Ramos (cell line): ENCODE results near the gene BCAR3.
"Not testable (repeated sequence)": the region's sequence is repeated elsewhere in the genome, so short reads cannot be mapped to it uniquely, and the experiment has no call there.

Source experiments
- in situ Hi-C: fragments of 300-500 bp; cut with MboI; formaldehyde crosslinking; loops from one replicate; pipeline ENCODE4 v1.14.3; 2022; ENCODE audit warnings: low sequenced_read_pairs; ENCODE audit not compliant: unreplicated experiment

BCAR3 gene

DNA sequence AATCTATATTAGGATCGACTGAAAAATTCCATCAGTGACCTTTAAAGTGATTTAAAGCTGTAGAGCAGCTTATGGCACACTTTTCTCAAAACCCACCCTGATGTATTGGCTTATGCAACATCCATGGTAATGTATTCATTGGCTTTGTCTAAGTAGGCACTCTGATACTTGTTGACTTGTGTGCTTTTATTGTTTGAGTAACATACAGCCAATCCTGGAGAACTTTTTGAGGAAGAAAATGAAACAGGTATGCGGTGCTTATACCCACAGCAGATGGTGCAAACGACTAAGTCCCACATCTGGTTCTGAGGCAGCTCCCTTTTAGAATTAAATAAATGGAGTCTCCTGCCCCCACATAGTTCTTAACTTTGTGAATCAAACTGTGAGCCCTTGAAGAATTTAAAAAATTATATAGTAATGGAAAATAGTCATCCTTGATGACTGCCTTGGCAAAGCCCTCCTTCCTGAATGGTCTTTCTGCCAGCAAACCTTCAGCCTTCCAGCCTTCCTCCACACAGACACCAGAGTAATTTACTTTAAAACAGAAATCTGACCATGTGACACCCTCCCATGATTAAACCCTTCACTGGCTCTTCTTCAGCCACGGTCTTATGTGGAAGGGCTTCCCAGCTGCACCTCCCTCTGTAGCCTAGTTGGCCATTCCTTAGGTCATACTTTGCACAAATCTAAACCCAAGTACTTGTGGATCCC, 116.0 kb downstream of the BCAR3 start:
- in situ Hi-C loops = no loop called here

DNA sequence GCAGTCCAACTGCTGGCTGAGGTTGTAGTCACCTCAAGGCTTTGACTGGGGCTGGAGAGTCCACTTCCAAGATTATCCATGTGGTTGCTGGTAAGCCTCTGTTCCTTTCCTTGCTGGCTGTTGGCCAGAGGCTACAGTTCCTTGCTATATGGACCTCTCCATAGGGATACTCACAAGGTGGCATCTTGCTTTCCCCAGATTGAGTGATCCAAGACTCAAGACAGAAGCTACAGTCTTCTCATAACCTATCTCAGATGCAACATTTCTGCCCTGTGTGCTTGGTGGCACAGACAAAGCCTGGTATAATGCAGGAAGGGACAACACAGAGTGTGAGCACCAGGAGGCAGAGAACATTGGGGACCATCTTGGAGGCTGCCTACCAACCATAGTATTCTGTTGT, 121.9 kb downstream of the BCAR3 start:
- in situ Hi-C loops = no loop called here

- in situ Hi-C loops = no loop called here
These were observed 122.6 kb downstream of the BCAR3 start for GRCh38 chr1:93559045-93559444.

- in situ Hi-C loops = no loop called here
These were observed 125.3 kb downstream of the BCAR3 start for GRCh38 chr1:93556291-93556690.

DNA sequence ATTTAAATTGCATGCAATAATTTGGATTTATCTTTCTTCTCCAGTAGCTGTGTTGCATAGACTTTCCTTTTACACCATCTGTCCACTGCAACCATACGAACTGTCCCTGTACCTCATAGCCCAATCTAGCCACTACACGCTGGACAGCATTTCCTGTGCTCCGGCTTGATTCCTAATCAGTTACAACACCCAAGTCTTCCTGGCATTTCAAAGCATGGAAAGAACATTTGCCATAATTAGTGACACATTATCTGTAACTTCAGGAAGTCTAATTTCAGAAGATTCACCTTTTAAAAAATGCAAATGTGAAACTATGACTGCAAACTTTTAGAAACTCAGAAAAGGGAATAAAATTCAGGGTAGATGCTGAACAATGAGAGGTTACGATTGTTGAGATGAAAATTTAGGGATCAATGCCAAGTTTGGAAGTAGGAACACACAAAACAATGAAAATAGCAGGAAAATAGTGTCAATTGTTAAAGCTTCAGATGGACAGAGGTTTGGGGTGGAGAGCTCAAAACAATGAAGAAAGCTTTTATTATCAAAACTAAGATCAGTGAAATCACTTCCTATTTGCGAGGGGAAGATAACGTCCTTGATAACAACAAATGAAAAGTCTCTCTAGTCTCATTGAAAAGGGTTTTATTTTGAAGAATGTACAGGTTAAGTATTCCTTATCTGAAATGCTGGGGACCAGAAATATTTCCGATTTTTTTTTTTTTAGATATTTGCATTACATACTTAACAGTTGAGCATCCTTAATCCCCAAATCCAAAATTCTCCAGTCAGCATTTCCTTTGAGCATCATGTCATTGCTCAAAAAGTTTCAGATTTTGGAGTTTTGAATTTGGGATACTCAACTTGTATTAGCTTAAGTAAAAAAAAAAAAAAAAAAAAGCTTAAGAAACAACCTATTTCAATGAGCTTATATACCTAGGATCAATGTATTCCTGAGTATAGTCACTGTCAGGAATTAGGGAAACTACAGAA, 126.5 kb downstream of the BCAR3 start:
- in situ Hi-C loops = no loop called here

DNA sequence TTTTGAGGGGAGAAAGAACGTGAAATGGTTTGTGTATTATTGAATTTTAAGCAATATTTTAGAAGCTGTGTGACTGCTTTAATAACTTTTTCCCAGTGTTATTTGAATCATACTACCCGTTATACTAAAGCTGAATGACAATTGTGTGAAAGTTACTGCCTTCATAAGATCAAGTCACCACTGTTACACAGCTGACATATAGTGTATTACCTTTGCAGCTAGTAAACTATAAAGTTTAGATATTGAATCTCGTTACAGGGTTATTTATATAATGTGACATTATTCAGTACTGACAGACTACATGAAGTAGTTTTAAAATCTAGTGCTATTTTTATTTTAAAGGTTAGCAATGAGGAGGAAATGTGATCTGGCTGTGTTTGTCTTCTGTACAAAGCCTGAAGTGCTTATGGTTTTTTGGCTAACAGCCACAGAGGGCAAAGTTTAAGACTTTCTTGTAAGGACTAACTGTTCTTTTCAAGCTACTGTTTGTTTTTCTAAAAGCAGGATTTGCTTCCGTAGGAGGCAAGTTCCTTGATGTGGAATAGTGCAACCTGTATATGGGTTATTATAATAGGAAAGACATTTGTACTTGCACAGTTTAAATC, 127.6 kb downstream of the BCAR3 start:
- in situ Hi-C loops = not testable (repeated sequence)

DNA sequence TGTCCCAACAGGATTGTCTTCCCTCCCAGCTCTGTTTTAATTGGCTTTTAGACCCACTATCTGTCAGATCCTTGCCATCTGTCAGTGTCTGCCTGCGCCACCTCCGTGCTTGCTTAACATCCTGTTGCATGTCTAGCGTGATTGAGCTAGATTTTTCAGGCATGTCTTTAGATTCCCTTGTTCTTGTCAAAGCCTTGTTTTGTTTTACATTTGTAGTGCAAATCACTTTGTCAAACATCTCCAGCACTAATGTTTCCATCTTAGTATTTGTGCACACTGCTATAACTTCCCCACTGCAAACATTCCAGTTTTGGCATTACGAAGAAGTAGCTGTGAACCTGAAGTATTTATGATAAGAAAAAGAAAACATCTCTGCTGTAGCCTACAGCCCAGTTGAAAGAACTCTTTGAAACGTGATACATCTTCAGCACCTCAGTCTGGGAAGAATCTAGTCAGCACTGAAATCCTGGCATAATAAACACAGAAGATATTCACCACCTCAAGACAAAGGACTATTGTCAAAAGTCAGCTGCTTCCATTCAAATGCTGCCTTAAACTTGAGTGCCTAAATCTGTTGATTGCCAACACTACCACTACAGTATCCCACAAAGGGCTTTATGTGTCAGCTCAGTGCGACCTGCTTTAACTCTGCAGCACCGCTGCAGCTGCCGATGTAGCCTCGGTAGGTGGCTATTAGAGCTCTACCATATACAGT, 128.7 kb downstream of the BCAR3 start:
- in situ Hi-C loops = no loop called here

- in situ Hi-C loops = no loop called here
These were observed 131.8 kb downstream of the BCAR3 start for GRCh38 chr1:93549811-93550210.

DNA sequence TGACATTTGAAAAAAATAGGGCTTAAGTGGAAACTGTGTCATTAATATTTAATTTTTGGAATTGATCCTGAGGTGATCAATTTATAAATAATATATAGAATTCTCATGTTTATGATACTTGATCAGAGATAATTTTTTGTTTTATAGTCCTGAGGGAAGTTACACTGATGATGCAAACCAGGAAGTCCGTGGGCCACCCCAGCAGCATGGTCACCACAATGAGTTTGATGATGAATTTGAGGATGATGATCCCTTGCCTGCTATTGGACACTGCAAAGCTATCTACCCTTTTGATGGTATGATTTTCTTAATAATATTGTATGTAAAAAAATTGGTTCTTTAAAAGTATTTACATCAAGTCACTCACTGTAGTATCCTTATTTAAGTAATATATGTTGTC, 132.5 kb downstream of the BCAR3 start:
- in situ Hi-C loops = no loop called here

- in situ Hi-C loops = no loop called here
These were observed 135.3 kb downstream of the BCAR3 start for GRCh38 chr1:93546162-93546863.

DNA sequence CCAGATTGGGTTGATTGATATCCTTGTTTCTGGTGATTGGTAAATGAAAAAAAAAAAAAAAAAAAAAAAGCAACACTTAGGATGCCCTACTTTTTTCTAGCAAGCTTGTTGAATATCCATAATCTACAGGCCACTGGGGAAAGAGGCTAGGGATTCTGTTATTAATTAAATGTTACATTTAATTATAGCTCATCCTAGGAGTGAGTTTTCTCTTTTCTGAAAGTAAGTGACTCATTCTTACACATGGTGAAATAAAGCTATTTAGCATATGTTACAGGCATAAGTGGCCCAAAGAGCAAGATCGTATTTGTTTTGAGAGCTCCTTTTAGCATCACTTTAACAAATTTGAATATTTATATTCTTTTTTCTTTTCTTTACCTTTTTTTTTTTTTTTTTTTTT, 139.2 kb downstream of the BCAR3 start:
- in situ Hi-C loops = no loop called here

- in situ Hi-C loops = no loop called here
These were observed 140.6 kb downstream of the BCAR3 start for GRCh38 chr1:93541045-93541444.

DNA sequence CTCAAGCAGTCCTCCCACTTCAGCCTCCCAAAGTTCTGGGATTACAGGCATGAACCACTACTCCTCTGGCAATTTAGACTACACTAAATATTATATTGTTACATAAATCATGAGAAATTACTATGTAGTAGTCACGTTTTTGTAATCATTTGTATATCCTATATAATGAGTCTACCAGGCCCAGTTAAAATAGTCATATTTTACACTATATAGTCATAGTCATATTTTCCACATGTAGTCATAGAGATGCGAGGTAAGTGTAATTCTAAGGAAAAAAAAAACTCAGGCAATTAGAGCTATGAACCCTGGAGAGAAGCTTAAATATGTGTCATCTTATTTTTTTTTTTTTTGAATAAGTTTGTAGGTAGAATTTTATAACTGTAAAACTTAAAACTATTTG, 143.7 kb downstream of the BCAR3 start:
- in situ Hi-C loops = no loop called here

DNA sequence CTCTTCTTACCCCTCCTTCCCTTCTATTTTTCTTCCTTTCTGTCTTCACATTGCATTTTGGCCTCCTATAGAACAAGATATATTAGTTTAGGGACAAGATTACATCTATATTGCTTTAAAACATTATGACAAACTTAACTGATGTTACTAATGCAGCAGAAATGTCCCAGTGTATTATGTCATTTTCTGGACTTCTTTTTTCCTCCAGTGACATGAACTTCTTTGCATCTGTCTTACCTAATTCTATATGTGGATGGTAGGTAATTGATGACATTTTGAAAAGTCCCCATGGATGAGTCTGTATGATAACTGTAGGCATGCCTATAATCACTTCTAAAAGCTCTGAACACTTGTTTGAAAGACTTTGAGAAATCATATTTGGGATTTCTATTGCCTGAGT, 144.2 kb downstream of the BCAR3 start:
- in situ Hi-C loops = no loop called here

- in situ Hi-C loops = no loop called here
These were observed 148.0 kb downstream of the BCAR3 start for GRCh38 chr1:93533677-93534076.

DNA sequence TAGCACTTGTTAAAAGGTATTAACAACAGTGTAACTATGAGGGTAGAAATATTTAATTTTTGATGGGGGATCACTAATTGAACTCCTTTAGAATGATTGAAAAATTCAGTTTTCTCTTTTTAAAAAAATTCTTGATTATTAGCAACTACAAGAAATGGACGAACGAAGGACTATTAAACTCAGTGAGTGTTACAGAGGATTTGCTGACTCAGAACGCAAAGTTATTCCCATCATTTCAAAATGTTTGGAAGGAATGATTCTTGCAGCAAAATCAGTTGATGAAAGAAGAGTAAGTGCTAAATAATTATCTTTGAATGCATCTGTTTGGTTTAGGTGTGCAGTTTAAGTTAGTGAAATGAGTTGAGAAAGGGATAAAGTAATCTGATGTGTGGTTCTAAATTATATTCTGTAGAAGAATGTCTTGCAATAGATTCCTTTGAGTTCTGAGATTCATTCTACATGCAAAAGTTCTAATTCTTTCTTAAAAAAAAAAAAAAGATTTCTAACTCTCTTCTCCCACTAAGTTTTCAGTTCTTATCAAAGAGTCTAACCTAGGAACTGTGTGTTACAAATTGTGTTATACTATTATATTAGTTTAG, 148.8 kb downstream of the BCAR3 start:
- in situ Hi-C loops = no loop called here

GRCh38 chr1:93531193-93531592, 150.4 kb downstream of the BCAR3 start:
- in situ Hi-C loops = no loop called here

- in situ Hi-C loops = no loop called here
These were observed 153.2 kb downstream of the BCAR3 start for GRCh38 chr1:93528412-93528811.

DNA sequence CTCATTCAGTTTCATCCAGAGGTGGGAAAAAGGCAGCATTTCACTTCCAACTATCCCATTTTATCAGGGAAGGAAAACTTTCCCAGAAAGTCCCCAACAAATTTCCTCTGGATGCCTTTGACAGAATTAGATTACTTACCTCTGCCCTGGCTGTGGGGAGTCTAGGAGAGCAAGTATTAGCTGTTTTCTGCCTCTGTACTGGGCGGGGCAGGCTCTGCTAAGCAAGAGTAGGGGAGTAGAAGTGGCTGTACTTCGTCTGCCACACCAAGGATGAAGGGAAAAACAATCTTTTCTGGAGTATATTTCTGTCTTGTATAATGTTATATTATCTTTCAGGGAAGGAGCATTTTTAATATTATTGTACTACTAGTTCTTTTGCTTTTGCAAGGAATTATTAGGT, 155.2 kb downstream of the BCAR3 start:
- in situ Hi-C loops = no loop called here
